K562 (cell line): ENCODE measurements around the gene GATAD2B. TPM values are rescaled to one million over a fixed set of nuclear protein-coding genes. Genes with fewer than 3 reads are reported as not detected.

Experiments used
- ATAC-seq: fragments of 200-7000 bp; cut with Tn5 transposase; 3 replicates; pipeline ENCODE4 v1.9.1; 2020; ENCODE audit warnings: moderate library complexity
- BruUV-seq: library from RNA; stranded (reverse); fragments of 400-500 nt; replicated peaks from 2 replicates; lab custom pipeline; 2021; lab: Mats Ljungman, UMichigan
- CTCF ChIA-PET: fragments of 300-600 bp; formaldehyde crosslinking; extraction: SDS; loops from one replicate; lab custom pipeline; 2021; ENCODE audit warnings: low intra/inter-chr PET ratio; lab: Yijun Ruan, JAX
- POLR2A ChIA-PET: fragments of 300-600, 350-650 bp; sonication (Branson Sonifier 250); formaldehyde crosslinking; extraction: SDS; loops from one replicate; lab custom pipeline; 2021; ENCODE audit warnings: antibody characterized with exemption, inconsistent platforms; lab: Yijun Ruan, JAX
- DNase-seq, 4 experiments: peaks; one replicate each; pipeline versions ENCODE4 v3.0.0 to v3.0.0-alpha.2; 2011 to 2018; ENCODE audit warnings: low spot score in 3 of 4, mixed read lengths in 3 of 4; ENCODE audit errors: extremely low read depth in 1 of 4
- FAIRE-seq: peaks from 2 replicates; lab custom pipeline; 2011; peaks lifted over from hg19 to GRCh38; lab: Jason Lieb, UNC
- H2AFZ ChIP-seq: 2 replicates; pipeline ENCODE4 v1.6.0; 2011; ENCODE audit warnings: low read depth, low read length, control low read depth, inconsistent platforms
- H3K27ac ChIP-seq: fragments of 200-600 bp; 3 replicates; pipeline ENCODE4 v1.8.0; 2011; ENCODE audit warnings: low read depth, mild to moderate bottlenecking, control low read depth, inconsistent platforms, low read length, moderate library complexity, mixed read lengths; ENCODE audit errors: extremely low read depth
- H3K27me3 ChIP-seq, 2 experiments: fragments of 300-600 bp in 1 of 2; 2 replicates in 1 of 2; 3 replicates in 1 of 2; pipeline versions ENCODE4 v1.6.0 to v1.8.0; 2011; ENCODE audit warnings: inconsistent platforms in 2 of 2, low read length in 2 of 2, mild to moderate bottlenecking in 1 of 2, mixed read lengths in 1 of 2, moderate library complexity in 1 of 2; ENCODE audit not compliant: control insufficient read depth in 2 of 2, insufficient read depth in 2 of 2
- H3K36me3 ChIP-seq: fragments of 300-600 bp; 3 replicates; pipeline ENCODE4 v1.8.0; 2011; ENCODE audit warnings: mild to moderate bottlenecking, low read length, inconsistent platforms; ENCODE audit not compliant: control insufficient read depth, insufficient read depth
- H3K4me1 ChIP-seq, 2 experiments: fragments of 200-600 bp in 1 of 2; replicated peaks in 1 of 2; 2 replicates in 1 of 2; 3 replicates in 1 of 2; pipeline versions ENCODE4 v1.5.1 to v1.8.0; 2011; ENCODE audit warnings: inconsistent platforms in 2 of 2, low read length in 2 of 2, mild to moderate bottlenecking in 1 of 2, mixed read lengths in 1 of 2, moderate library complexity in 1 of 2; ENCODE audit not compliant: control insufficient read depth in 2 of 2, insufficient read depth in 2 of 2
- H3K4me2 ChIP-seq: 2 replicates; pipeline ENCODE4 v1.6.1; 2011; ENCODE audit warnings: low read length, control low read depth, inconsistent platforms, mixed read lengths; ENCODE audit not compliant: insufficient read depth
- H3K4me3 ChIP-seq: fragments of 200-600 bp; sonication (generic), shearing (Covaris generic); 2 replicates; pipeline ENCODE4 v1.5.1; 2016; ENCODE audit warnings: control low read depth, inconsistent platforms
- H3K79me2 ChIP-seq: fragments of 200-600 bp; 3 replicates; pipeline ENCODE4 v1.8.0; 2011; ENCODE audit warnings: low read length, inconsistent platforms; ENCODE audit not compliant: control insufficient read depth, insufficient read depth
- H3K9ac ChIP-seq, 2 experiments: 2 replicates each; pipeline versions ENCODE4 v1.6.0 to v1.6.1; 2011; ENCODE audit warnings: low read depth in 2 of 2, low read length in 2 of 2, control low read depth in 1 of 2, inconsistent platforms in 1 of 2, mild to moderate bottlenecking in 1 of 2, mixed read lengths in 1 of 2; ENCODE audit not compliant: insufficient read depth in 1 of 2
- H3K9me1 ChIP-seq: one replicate; pipeline ENCODE4 v1.6.0; 2011; ENCODE audit warnings: inconsistent platforms, mild to moderate bottlenecking, low read length, moderate library complexity; ENCODE audit not compliant: control insufficient read depth, insufficient read depth
- H3K9me3 ChIP-seq: replicated peaks from 2 replicates; pipeline ENCODE4 v1.5.1; 2011; ENCODE audit warnings: low read depth, low read length, inconsistent platforms; ENCODE audit not compliant: control insufficient read depth, insufficient read depth
- H4K20me1 ChIP-seq: replicated peaks from 2 replicates; pipeline ENCODE4 v1.6.1; 2011; ENCODE audit warnings: low read length, inconsistent platforms, mixed read lengths; ENCODE audit not compliant: control insufficient read depth, insufficient read depth
- HEY1 ChIP-seq: fragments of 250-450 bp; sonication (Bioruptor Pico); IDR thresholded peaks from 2 replicates; pipeline ENCODE4 v1.5.0; 2020; ENCODE audit warnings: mild to moderate bottlenecking, moderate library complexity, borderline replicate concordance
- HMGN3 ChIP-seq: IDR thresholded peaks from 2 replicates; pipeline ENCODE4 v1.6.1; 2011; ENCODE audit warnings: borderline replicate concordance, low read depth, mild to moderate bottlenecking, mixed read lengths, low read length; ENCODE audit not compliant: insufficient read length; ENCODE audit errors: extremely low read depth
- HNRNPK ChIP-seq: fragments of 200-400 bp; formaldehyde crosslinking; IDR thresholded peaks from one replicate; pipeline ENCODE4 v1.6.1; 2018; ENCODE audit warnings: mild to moderate bottlenecking, low read depth, low read length; ENCODE audit not compliant: poor library complexity, severe bottlenecking
- PYGO2 ChIP-seq: fragments of 450-650 bp; IDR thresholded peaks from 2 replicates; pipeline ENCODE4 v1.6.1; 2016; ENCODE audit warnings: mild to moderate bottlenecking, missing genetic modification characterization, moderate library complexity, missing compliant biosample characterization
- RBFOX2 ChIP-seq: fragments of 200-400 bp; formaldehyde crosslinking; IDR thresholded peaks from 2 replicates; pipeline ENCODE4 v1.6.1; 2017; ENCODE audit warnings: low read depth, mild to moderate bottlenecking, low read length, moderate library complexity
- RBM34 ChIP-seq: fragments of 200-400 bp; formaldehyde crosslinking; IDR thresholded peaks from 2 replicates; pipeline ENCODE4 v1.6.1; 2018; ENCODE audit warnings: low read length, borderline replicate concordance; ENCODE audit not compliant: insufficient read depth
- SAFB2 ChIP-seq: fragments of 200-400 bp; formaldehyde crosslinking; IDR thresholded peaks from 2 replicates; pipeline ENCODE4 v1.6.1; 2018; ENCODE audit warnings: borderline replicate concordance, low read length, low read depth, moderate library complexity; ENCODE audit not compliant: severe bottlenecking
- SIRT6 ChIP-seq: IDR thresholded peaks from one replicate; pipeline ENCODE4 v1.6.1; 2012; ENCODE audit warnings: low read depth, mild to moderate bottlenecking, control low read depth, inconsistent platforms, low read length, moderate library complexity
- THAP12 ChIP-seq: fragments of 250-450 bp; sonication (Bioruptor Pico); IDR thresholded peaks from 2 replicates; pipeline ENCODE4 v1.9.0; 2021; ENCODE audit warnings: mild to moderate bottlenecking, inconsistent platforms
- XRCC3 ChIP-seq: fragments of 450-650 bp; IDR thresholded peaks from 2 replicates; pipeline ENCODE4 v1.6.1; 2017; ENCODE audit warnings: mild to moderate bottlenecking, moderate library complexity
- ZBTB8A ChIP-seq: fragments of 450-650 bp; IDR thresholded peaks from 2 replicates; pipeline ENCODE4 v1.6.1; 2018; ENCODE audit warnings: mild to moderate bottlenecking, moderate library complexity; ENCODE audit not compliant: partially characterized antibody
- ZNF311 ChIP-seq: fragments of 250-450 bp; sonication (Bioruptor Pico); IDR thresholded peaks from 2 replicates; pipeline ENCODE4 v1.4.0; 2020; ENCODE audit warnings: mild to moderate bottlenecking, moderate library complexity
- ZNF512 ChIP-seq: IDR thresholded peaks from 2 replicates; pipeline ENCODE4 v1.6.1; 2016; ENCODE audit warnings: missing genetic modification characterization, missing compliant biosample characterization
- WGBS: fragments of 100-300 bp; shearing (Covaris generic); methylation state at CpG from one replicate; pipeline ENCODE4 v1.1.6; 2016; ENCODE audit warnings: low coverage, mixed read lengths; ENCODE audit not compliant: insufficient coverage; ENCODE audit errors: missing lambda C conversion rate; 5-methylcytosine and 5-hydroxymethylcytosine counted together
- in situ Hi-C: fragments of 300-500 bp; cut with MboI; formaldehyde crosslinking; loops from 4 replicates; pipeline ENCODE4 v1.15.0; 2018; ENCODE audit warnings: inconsistent platforms, mixed read lengths
- intact Hi-C: fragments of 100-400 bp; cut with micrococcal nuclease; formaldehyde crosslinking; loops from 2 replicates; pipeline ENCODE4 v1.14.2; 2022
- polyA plus RNA-seq, 8 experiments: library from polyadenylated mRNA; depleted of rRNA in 4 of 8; stranded (reverse) in 5 of 8; unstranded in 3 of 8; fragments of >200 nt; fragmentation: Nextera tagmentation in 2 of 8; fragmentation: Illumina TruSeq in 1 of 8; extraction: Ambion mirVana in 2 of 8; extraction: Trizol in 1 of 8; gene quantifications; 2 replicates each; pipeline versions ENCODE4 v1.2.1 to v1.2.3, GENCODE V29; 2011 to 2014; ENCODE audit warnings: inconsistent platforms in 1 of 8, missing spikeins in 1 of 8
- total RNA-seq, 7 experiments: library from RNA; depleted of rRNA in 6 of 7; stranded (reverse); fragments of >200 nt in 6 of 7; fragmentation: Illumina TruSeq in 2 of 7; extraction: Trizol in 2 of 7; gene quantifications; 2 replicates each; pipeline versions ENCODE4 v1.2.1 to v1.2.3, GENCODE V29; 2011 to 2021; ENCODE audit warnings: low replicate concordance in 1 of 7
- TF ChIP-seq, protein P1 (sequence below): IDR thresholded peaks from 3 replicates; pipeline ENCODE4 v1.6.1; 2011; ENCODE audit warnings: borderline replicate concordance, mild to moderate bottlenecking; ENCODE audit not compliant: insufficient read length, insufficient read depth
- TF ChIP-seq, protein P2 (sequence below): fragments of 250-450 bp; sonication (Bioruptor Pico); IDR thresholded peaks from 2 replicates; pipeline ENCODE4 v1.5.0; 2021

Gene GATAD2B
- total and polyA plus RNA-seq, 9 of the 15 experiments (the other 6 are each of a cell fraction or from before 2014, with no cell fraction given): 1.5 to 40.2 (median 4.9) TPM

DNA sequence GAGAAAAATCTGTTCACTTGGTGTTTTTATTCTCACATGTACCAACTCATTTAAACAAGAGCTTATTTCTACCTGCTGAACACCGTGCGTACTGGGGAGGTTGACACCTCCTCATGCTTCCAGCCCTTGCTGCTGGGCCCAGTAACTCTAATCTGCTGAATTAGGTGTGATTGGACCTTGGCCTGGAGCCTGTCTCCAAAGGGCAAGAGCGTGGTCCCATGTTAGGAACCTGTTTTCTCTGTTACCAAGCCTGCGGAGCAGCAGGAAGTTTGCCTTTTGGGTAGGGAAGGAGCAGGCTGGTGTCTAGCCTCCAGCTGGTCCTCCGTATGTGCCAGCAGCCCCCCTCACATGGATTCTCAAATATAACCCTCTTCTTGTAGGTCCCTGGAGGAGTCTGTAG is 158.5 kb downstream of the GATAD2B start:
- ATAC-seq: no peak
- intact Hi-C loops: loop anchor here (10.0 kb wide), 1 partner anchor 410 kb away; the partner anchor contains the start of gene S100A9
- H4K20me1 ChIP-seq: no peaks in the 10 kb centered on the region
- no peaks in the 10 kb centered on the region for H3K4me1 ChIP-seq
- TF ChIP-seq XRCC3: no peak
- TF ChIP-seq, protein P1, sequence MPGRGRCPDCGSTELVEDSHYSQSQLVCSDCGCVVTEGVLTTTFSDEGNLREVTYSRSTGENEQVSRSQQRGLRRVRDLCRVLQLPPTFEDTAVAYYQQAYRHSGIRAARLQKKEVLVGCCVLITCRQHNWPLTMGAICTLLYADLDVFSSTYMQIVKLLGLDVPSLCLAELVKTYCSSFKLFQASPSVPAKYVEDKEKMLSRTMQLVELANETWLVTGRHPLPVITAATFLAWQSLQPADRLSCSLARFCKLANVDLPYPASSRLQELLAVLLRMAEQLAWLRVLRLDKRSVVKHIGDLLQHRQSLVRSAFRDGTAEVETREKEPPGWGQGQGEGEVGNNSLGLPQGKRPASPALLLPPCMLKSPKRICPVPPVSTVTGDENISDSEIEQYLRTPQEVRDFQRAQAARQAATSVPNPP: no peak
- TF ChIP-seq PYGO2: no peak
- no peak for TF ChIP-seq HEY1 (CRISPR knock-in tag)
- no peak for TF ChIP-seq ZNF512 (tag)
- no peak for TF ChIP-seq THAP12 (CRISPR knock-in tag)
- TF ChIP-seq SIRT6: no peak
- no peak for TF ChIP-seq ZBTB8A
- no peak for TF ChIP-seq RBFOX2
- TF ChIP-seq, protein P2, sequence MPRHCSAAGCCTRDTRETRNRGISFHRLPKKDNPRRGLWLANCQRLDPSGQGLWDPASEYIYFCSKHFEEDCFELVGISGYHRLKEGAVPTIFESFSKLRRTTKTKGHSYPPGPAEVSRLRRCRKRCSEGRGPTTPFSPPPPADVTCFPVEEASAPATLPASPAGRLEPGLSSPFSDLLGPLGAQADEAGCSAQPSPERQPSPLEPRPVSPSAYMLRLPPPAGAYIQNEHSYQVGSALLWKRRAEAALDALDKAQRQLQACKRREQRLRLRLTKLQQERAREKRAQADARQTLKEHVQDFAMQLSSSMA: no peak
- TF ChIP-seq HMGN3: no peak
- no peak for TF ChIP-seq SAFB2
- no peak for TF ChIP-seq RBM34
- no peak for TF ChIP-seq HNRNPK
- no peak for TF ChIP-seq ZNF311 (CRISPR knock-in tag)
- TF ChIP-seq, all 486 proteins: peak for 0
- no TSS peak for BruUV-seq
- Histone ChIP-seq H3K36me3 (peaks cover 70% of the 10 kb centered on the region), H3K4me3 (no peak overlapping the region), H3K9me1 (peaks cover 4% of the 10 kb centered on the region), H3K79me2 (no peaks in the 10 kb centered on the region), H3K4me2 (no peak overlapping the region), H2AFZ (no peak overlapping the region), H3K9me3 (no peaks in the 10 kb centered on the region), H3K9ac (no peak overlapping the region), H3K27ac (no peak overlapping the region), H3K27me3 (no peaks in the 10 kb centered on the region)
- in situ Hi-C loops: no loop called here
- DNase-seq: no peak
- 92% methylated on average over 4 of the region's 5 CpGs for WGBS
- FAIRE-seq: no peak
- CTCF ChIA-PET: no interaction called here
- POLR2A ChIA-PET: interaction anchor here (1.5 to 1.8 kb wide), 2 partner anchors 9 to 12 kb away, joined by 3 to 7 read pairs; no protein-coding TSS in a partner anchor
